DMS153 treated with DMSO at 0.1 percent for 48 hours (cell line): Measurements from ENCODE around the gene HDAC10.
A peak's percentile ranks its signal among the peaks of the same experiment; 100 is the strongest.

Experiments used
- DNase-seq: peaks from one replicate; lab custom pipeline; 2025; ENCODE audit not compliant: unreplicated experiment; lab: John Stamatoyannopoulos, UW

The HDAC10 gene

GRCh38 chr22:50257451-50258360 is 6.6 kb upstream of the HDAC10 start:
- no peak for DNase-seq

GRCh38 chr22:50257041-50257440 is 6.0 kb upstream of the HDAC10 start:
- no peak for DNase-seq

GRCh38 chr22:50256258-50256862 is 5.3 kb upstream of the HDAC10 start:
- DNase-seq, result no peak

GRCh38 chr22:50255607-50256006 is 4.5 kb upstream of the HDAC10 start:
- no peak for DNase-seq

- no peak for DNase-seq
Observed at GRCh38 chr22:50255099-50255498, 4.0 kb upstream of the HDAC10 start.

- DNase-seq, result no peak
Observed at GRCh38 chr22:50253941-50254340, 2.9 kb upstream of the HDAC10 start.

- DNase-seq, result no peak
Observed at GRCh38 chr22:50253046-50253915, 2.2 kb upstream of the HDAC10 start.

- peak; percentile 22 for DNase-seq
Observed at GRCh38 chr22:50252082-50253045, 1.3 kb upstream of the HDAC10 start.

- DNase-seq, result no peak
Observed at GRCh38 chr22:50251477-50252081, 514 bp upstream of the HDAC10 start.

GRCh38 chr22:50250249-50250554 is 863 bp downstream of the HDAC10 start:
- DNase-seq, result no peak

- DNase-seq, result no peak
Observed at GRCh38 chr22:50249341-50250248, 1.5 kb downstream of the HDAC10 start.

GRCh38 chr22:50248196-50249081 is 2.6 kb downstream of the HDAC10 start:
- DNase-seq, result no peak

GRCh38 chr22:50247748-50248147 is 3.3 kb downstream of the HDAC10 start:
- DNase-seq, result peak; percentile 78

- DNase-seq, result no peak
Observed at GRCh38 chr22:50246242-50247175, 4.6 kb downstream of the HDAC10 start.

GRCh38 chr22:50245214-50246072 is 5.6 kb downstream of the HDAC10 start:
- DNase-seq, result no peak
